Measurements from ENCODE around the gene MAMDC4.

GRCh38 chr9:136901516-136902258, 49.5 kb downstream of the MAMDC4 start:
- TF ChIP-seq CTCF (IDR thresholded peaks at IDR 0.05) (no peak), POLR2A (IDR thresholded peaks at IDR 0.05) (no peak)
